HEK293 (cell line): ENCODE data around the gene CTSO.

ENCODE experiments used
- CTCF ChIP-seq: fragments of 450-650 bp; formaldehyde crosslinking; IDR thresholded peaks from 2 replicates; pipeline ENCODE4 v1.5.1; 2016; ENCODE audit warnings: missing biosample characterization, missing genetic modification characterization
- ZBTB44 ChIP-seq: fragments of 450-650 bp; IDR thresholded peaks from 2 replicates; pipeline ENCODE4 v1.5.1; 2018; ENCODE audit warnings: missing biosample characterization, mild to moderate bottlenecking, missing genetic modification characterization
- ZNF704 ChIP-seq: fragments of 450-650 bp; formaldehyde crosslinking; IDR thresholded peaks from 2 replicates; pipeline ENCODE4 v1.5.1; 2016; ENCODE audit warnings: missing biosample characterization, missing genetic modification characterization

DNA sequence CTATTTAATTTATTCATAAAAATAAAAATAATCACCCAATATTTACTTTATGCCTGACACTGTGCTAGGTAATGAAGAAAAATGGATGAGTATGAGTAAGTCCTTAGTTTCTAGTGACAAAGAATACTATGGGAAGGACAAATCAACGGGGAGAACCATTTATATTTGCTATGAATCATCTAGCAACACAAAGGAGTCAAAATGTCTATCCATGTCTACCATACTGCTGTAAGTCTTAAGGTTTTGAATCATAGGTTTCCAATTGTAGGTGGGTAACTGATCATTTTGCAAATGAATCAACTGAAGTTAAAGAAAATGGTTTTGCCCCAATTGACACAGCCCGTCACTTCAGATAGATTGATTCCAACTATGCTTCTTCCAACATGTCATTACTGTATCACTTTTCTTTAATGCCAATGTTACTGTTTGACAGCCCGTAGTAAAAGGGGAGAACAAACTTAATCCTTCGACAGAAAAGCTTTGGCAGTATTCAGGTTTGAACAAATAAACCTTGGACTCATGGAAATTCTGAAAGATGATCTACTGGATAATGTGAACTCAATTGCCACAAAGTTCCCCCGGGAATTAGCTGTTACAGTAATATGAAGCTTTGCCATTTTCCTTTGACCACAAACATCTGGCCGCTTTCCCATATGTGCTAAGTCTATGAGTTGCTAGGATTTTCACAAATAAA lies 47.0 kb downstream of the CTSO start:
- no peak for TF ChIP-seq ZNF704 (tag by site-specific recombination)
- peak; percentile 75 for TF ChIP-seq ZBTB44 (tag by site-specific recombination)
- TF ChIP-seq CTCF (tag by site-specific recombination), result no peak
